ENCODE measurements around the gene CCDC188. TPM values are rescaled to one million over a fixed set of nuclear protein-coding genes. Genes with fewer than 3 reads are reported as not detected.

CCDC188 gene
- total and polyA plus RNA-seq, 2 of the 4 experiments (the other 2 are of a cell fraction): 0.10 TPM; not detected in 1

GRCh38 chr22:20099099-20099711 lies 51.6 kb downstream of the CCDC188 start:
- Histone ChIP-seq H3K56ac (ENCODE audit: extremely low read depth, insufficient read depth, low read length) (no peak overlapping the region), H4K8ac (ENCODE audit: low read depth in 2 of 2, low read length in 2 of 2) (no peak overlapping the region), H3K27me3 (ENCODE audit: control insufficient read depth, insufficient read depth, low read length) (no peaks in the 10 kb centered on the region), H2BK20ac (ENCODE audit: low read depth, low read length) (no peak overlapping the region), H2AK5ac (ENCODE audit: low read depth, low read length) (no peak overlapping the region), H2BK15ac (ENCODE audit: low read depth, low read length) (no peak overlapping the region), H4K5ac (ENCODE audit: low read depth, low read length) (no peak overlapping the region), H2BK5ac (ENCODE audit: low read depth, low read length, poor library complexity, severe bottlenecking) (no peak overlapping the region), H3K27ac (ENCODE audit: insufficient read depth, low read length) (no peak overlapping the region), H2BK120ac (ENCODE audit: low read depth, low read length) (no peak overlapping the region), H3K9ac (ENCODE audit: low read depth, low read length) (no peak overlapping the region), H3K79me1 (ENCODE audit: low read depth in 1 of 2, low read length in 2 of 2) (peaks cover 23 to 68% of the 10 kb centered on the region in 2 experiments), H4K91ac (ENCODE audit: insufficient read depth, low read depth, low read length) (no peak overlapping the region), H3K4ac (ENCODE audit: low read depth, low read length) (no peak overlapping the region), H3K4me2 (ENCODE audit: low read depth, low read length) (no peak overlapping the region), H3K14ac (replicated peaks; ENCODE audit: low read depth, low read length) (no peak overlapping the region), H2AK9ac (replicated peaks; ENCODE audit: low read depth, low read length, poor library complexity) (no peak overlapping the region), H3K4me1 (ENCODE audit: control insufficient read depth, insufficient read depth, low read length) (no peaks in the 10 kb centered on the region), H3K9me1 (ENCODE audit: insufficient read depth, low read length) (no peaks in the 10 kb centered on the region), H2AFZ (replicated peaks; ENCODE audit: low read length, poor library complexity) (no peak overlapping the region), H4K20me1 (ENCODE audit: insufficient read depth, low read length) (peaks cover 19% of the 10 kb centered on the region), H3K18ac (ENCODE audit: low read depth, low read length) (no peak overlapping the region), H3K36me3 (ENCODE audit: control insufficient read depth, insufficient read depth, low read length) (peaks cover 56% of the 10 kb centered on the region), H3K4me3 (ENCODE audit: insufficient read depth, low read depth, low read length) (no peak overlapping the region), H3K9me3 (ENCODE audit: control insufficient read depth, insufficient read depth, low read length) (no peaks in the 10 kb centered on the region), H3K23ac (ENCODE audit: low read depth, low read length) (no peak overlapping the region)
- TF ChIP-seq MAZ (IDR thresholded peaks at IDR 0.05; ENCODE audit: borderline replicate concordance, low read depth, low read length): no peak
- TF ChIP-seq ELK1 (IDR thresholded peaks at IDR 0.05; ENCODE audit: borderline replicate concordance, low read depth, low read length): no peak
- TF ChIP-seq RCOR1 (IDR thresholded peaks at IDR 0.05; ENCODE audit: insufficient replicate concordance, low read length): no peak
- no peak for TF ChIP-seq CTCF (conservative IDR thresholded peaks at IDR 0.05; ENCODE audit: low read depth, low read length)
- TF ChIP-seq USF2 (IDR thresholded peaks at IDR 0.05; ENCODE audit: low read depth, low read length): no peak
- TF ChIP-seq NFE2L2 (IDR thresholded peaks at IDR 0.05; ENCODE audit: low read depth, low read length): no peak
- in situ Hi-C loops (cut with MboI; ENCODE audit: low sequenced_read_pairs): no loop called here
- CTCF ChIA-PET: interaction anchor here (0.6 kb wide), 1 partner anchor 86 kb away, joined by 5 read pairs; no protein-coding TSS in a partner anchor
- intact Hi-C loops (cut with micrococcal nuclease): no loop called here
- POLR2A ChIA-PET (ENCODE audit: unreplicated experiment): no interaction called here
- DNase-seq (no peak), ATAC-seq (ENCODE audit: low read depth) (no peak)
- dilution Hi-C loops (cut with HindIII; ENCODE audit: low sequenced_read_pairs, unreplicated experiment): no loop called here
- WGBS, 2 experiments (ENCODE audit: extremely low coverage in 2 of 2, insufficient read length in 1 of 2): 100% methylated on average over 3 of the region's 6 CpGs; no CpG with 5 or more reads in 1 of the 2 experiments
- no TSS peak for BruUV-seq (replicated peaks)
